MCF 10A (cell line): ENCODE measurements around the gene TMEFF2. TPM values are rescaled to one million over a fixed set of nuclear protein-coding genes. Genes with fewer than 3 reads are reported as not detected.

Experiments used
- BruUV-seq: library from RNA; stranded (reverse); fragments of 400-500 nt; replicated peaks from 2 replicates; lab custom pipeline; 2021; lab: Mats Ljungman, UMichigan
- CTCF ChIA-PET: fragments of 300-600 bp; sonication (Branson Sonifier 250); formaldehyde crosslinking; extraction: SDS; loops from one replicate; lab custom pipeline; 2021; ENCODE audit warnings: antibody characterized with exemption, inconsistent platforms; lab: Yijun Ruan, JAX
- POLR2A ChIA-PET: fragments of 300-600, 350-650 bp; sonication (Branson Sonifier 250); formaldehyde crosslinking; extraction: SDS; loops from one replicate; lab custom pipeline; 2020; ENCODE audit warnings: antibody characterized with exemption, inconsistent platforms; lab: Yijun Ruan, JAX
- DNase-seq: peaks from one replicate; pipeline ENCODE4 v3.0.0-alpha.2; 2018; ENCODE audit not compliant: unreplicated experiment
- H3K27ac Mint-ChIP-seq: one replicate; pipeline ENCODE4 v1.8.0; 2022; ENCODE audit warnings: mild to moderate bottlenecking, low read depth, mixed read lengths; ENCODE audit not compliant: unreplicated experiment
- H3K27me3 Mint-ChIP-seq: one replicate; pipeline ENCODE4 v1.8.0; 2022; ENCODE audit warnings: mixed read lengths; ENCODE audit not compliant: insufficient read depth, unreplicated experiment
- H3K36me3 Mint-ChIP-seq: one replicate; pipeline ENCODE4 v1.8.0; 2022; ENCODE audit warnings: mild to moderate bottlenecking, moderate library complexity, mixed read lengths; ENCODE audit not compliant: insufficient read depth, unreplicated experiment
- H3K4me1 Mint-ChIP-seq: one replicate; pipeline ENCODE4 v1.8.0; 2022; ENCODE audit warnings: mixed read lengths; ENCODE audit not compliant: insufficient read depth, unreplicated experiment
- H3K4me3 Mint-ChIP-seq: one replicate; pipeline ENCODE4 v1.8.0; 2022; ENCODE audit warnings: mild to moderate bottlenecking, moderate library complexity, mixed read lengths; ENCODE audit not compliant: unreplicated experiment
- H3K9me3 Mint-ChIP-seq: one replicate; pipeline ENCODE4 v1.8.0; 2022; ENCODE audit warnings: mixed read lengths; ENCODE audit not compliant: unreplicated experiment
- intact Hi-C: fragments of 100-400 bp; cut with micrococcal nuclease; formaldehyde crosslinking; loops from 2 replicates; pipeline ENCODE4 v1.14.1; 2022
- total RNA-seq: library from RNA; stranded (reverse); gene quantifications from 2 replicates; pipeline ENCODE4 v1.2.3, GENCODE V29; 2022
- TF ChIP-seq, protein P1 (sequence below): fragments of 200-600 bp; IDR thresholded peaks from one replicate; pipeline ENCODE4 v1.8.0; 2022; ENCODE audit warnings: antibody characterized with exemption, mild to moderate bottlenecking; ENCODE audit not compliant: unreplicated experiment

Gene TMEFF2
- total RNA-seq, 1 experiment from 2014 or later: not detected

DNA sequence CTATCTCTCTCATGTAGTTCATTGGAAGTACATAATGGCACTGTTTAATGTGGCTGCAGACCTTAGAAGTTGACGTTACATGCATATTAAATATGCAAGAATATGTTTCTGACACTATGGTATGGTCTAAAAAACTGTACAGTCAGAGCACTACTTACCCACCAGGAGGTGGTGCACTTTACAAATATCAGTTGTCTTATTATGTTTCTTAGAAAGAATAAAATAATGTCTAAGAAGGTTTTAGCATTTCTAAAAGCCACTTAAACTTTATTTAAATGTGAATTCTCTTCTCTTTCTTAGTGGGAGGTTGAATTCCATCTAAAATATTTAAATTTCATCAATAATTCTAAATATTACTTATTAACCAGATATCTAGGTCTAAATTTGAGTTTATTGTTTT, 4.3 kb downstream of the TMEFF2 start:
- H3K9me3 Mint-ChIP-seq: no peaks in the 10 kb centered on the region
- H3K27ac Mint-ChIP-seq: no peak overlapping the region
- TF ChIP-seq, protein P1, sequence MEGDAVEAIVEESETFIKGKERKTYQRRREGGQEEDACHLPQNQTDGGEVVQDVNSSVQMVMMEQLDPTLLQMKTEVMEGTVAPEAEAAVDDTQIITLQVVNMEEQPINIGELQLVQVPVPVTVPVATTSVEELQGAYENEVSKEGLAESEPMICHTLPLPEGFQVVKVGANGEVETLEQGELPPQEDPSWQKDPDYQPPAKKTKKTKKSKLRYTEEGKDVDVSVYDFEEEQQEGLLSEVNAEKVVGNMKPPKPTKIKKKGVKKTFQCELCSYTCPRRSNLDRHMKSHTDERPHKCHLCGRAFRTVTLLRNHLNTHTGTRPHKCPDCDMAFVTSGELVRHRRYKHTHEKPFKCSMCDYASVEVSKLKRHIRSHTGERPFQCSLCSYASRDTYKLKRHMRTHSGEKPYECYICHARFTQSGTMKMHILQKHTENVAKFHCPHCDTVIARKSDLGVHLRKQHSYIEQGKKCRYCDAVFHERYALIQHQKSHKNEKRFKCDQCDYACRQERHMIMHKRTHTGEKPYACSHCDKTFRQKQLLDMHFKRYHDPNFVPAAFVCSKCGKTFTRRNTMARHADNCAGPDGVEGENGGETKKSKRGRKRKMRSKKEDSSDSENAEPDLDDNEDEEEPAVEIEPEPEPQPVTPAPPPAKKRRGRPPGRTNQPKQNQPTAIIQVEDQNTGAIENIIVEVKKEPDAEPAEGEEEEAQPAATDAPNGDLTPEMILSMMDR: peak; percentile 49
- H3K4me3 Mint-ChIP-seq: no peak overlapping the region
- H3K27me3 Mint-ChIP-seq: peaks cover 26% of the 10 kb centered on the region
- CTCF ChIA-PET: interaction anchor here (1.2 to 1.7 kb wide), 2 partner anchors 552 to 1394 kb away, joined by 4 to 8 read pairs; no protein-coding TSS in a partner anchor
- peak; percentile 58 for DNase-seq
- H3K36me3 Mint-ChIP-seq: no peaks in the 10 kb centered on the region
- POLR2A ChIA-PET: no interaction called here
- BruUV-seq: no TSS peak
- intact Hi-C loops: loop anchor here (1.0 kb wide), 1 partner anchor 96 kb away; no protein-coding TSS in a partner anchor
- H3K4me1 Mint-ChIP-seq: peaks cover 5% of the 10 kb centered on the region

DNA sequence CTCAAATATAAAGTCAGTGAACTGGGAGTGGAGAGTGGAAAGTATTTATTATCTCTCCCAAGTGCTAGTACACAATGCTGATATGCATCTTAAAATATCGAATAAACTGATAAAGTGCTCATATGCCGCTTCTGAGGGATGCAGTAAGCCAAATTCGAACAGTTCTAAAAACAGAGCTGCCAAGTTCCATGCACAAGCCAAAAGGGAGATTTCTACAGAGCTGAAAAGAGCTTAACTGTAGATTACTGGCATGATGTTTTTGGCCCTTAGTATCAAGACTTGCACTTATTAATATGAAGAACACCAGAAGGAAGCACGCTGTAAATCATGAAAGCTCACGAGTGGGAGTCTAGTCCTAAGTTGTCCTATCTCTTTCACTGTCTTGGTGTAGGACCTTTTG, 7.9 kb downstream of the TMEFF2 start:
- CTCF ChIA-PET: interaction anchor here (1.3 to 1.7 kb wide), 2 partner anchors 24 to 374 kb away, joined by 5 to 6 read pairs; no protein-coding TSS in a partner anchor
- Mint-ChIP-seq H3K4me1 (no peaks in the 10 kb centered on the region), H3K27me3 (no peaks in the 10 kb centered on the region), H3K4me3 (no peak overlapping the region), H3K36me3 (no peaks in the 10 kb centered on the region), H3K27ac (no peak overlapping the region), H3K9me3 (no peaks in the 10 kb centered on the region)
- POLR2A ChIA-PET: no interaction called here
- intact Hi-C loops: no loop called here
- TF ChIP-seq, protein P1: no peak
- no TSS peak for BruUV-seq
- DNase-seq: no peak

DNA sequence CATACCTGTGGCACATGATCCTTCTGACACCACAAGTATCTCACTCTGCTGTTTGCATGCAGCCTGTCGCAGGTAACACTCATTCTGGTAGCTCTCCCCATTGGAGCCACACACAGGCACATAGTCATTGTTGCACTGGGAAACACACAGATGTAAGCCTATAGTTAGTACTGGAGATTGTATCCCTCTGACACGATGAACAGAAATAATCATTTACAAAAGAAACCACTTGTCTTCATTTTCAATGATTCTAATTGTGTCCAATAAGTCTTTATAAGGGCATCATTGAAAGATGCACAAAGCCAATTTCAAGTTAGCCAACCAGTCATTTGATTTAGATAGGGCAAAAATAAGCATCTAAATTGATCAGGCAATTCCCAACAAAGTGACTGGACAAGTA, 10.4 kb downstream of the TMEFF2 start:
- Mint-ChIP-seq H3K4me1 (no peaks in the 10 kb centered on the region), H3K27me3 (no peaks in the 10 kb centered on the region), H3K4me3 (no peak overlapping the region), H3K9me3 (no peaks in the 10 kb centered on the region), H3K36me3 (no peaks in the 10 kb centered on the region), H3K27ac (no peak overlapping the region)
- no TSS peak for BruUV-seq
- intact Hi-C loops: no loop called here
- CTCF ChIA-PET: interaction anchor here (0.6 to 1.4 kb wide), 2 partner anchors 21 to 457 kb away, joined by 4 to 5 read pairs; no protein-coding TSS in a partner anchor
- no peak for DNase-seq
- TF ChIP-seq, protein P1: no peak
- POLR2A ChIA-PET: no interaction called here

DNA sequence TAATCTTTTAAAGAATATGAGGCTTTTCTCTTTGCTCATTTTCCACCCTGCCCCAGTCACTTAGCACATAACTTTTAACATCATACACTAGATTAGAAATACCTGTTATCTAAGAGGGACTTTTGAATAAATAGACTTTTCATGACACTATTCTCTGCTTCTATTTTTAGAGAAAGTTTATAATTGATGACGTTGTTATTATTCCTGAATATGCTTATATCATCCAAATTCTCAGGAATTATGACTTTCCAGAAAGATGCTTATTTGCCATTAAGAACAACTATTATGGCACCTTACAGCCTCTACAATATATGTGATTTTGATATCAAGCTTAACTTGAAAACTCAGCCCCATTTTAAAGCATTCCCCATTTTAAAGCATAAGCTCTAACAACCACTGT, 11.4 kb downstream of the TMEFF2 start:
- intact Hi-C loops: no loop called here
- POLR2A ChIA-PET: no interaction called here

More for the DNA sequence above, 11.4 kb downstream of the TMEFF2 start:
- H3K27ac Mint-ChIP-seq: no peak overlapping the region
- CTCF ChIA-PET: interaction anchor here (0.7 to 1.4 kb wide), 2 partner anchors 12 to 20 kb away, joined by 3 to 5 read pairs; partner anchors contain the start of gene TMEFF2
- H3K9me3 Mint-ChIP-seq: no peaks in the 10 kb centered on the region
- TF ChIP-seq, protein P1: no peak
- no peaks in the 10 kb centered on the region for H3K4me1 Mint-ChIP-seq
- no TSS peak for BruUV-seq
- no peak overlapping the region for H3K4me3 Mint-ChIP-seq
- H3K36me3 Mint-ChIP-seq: no peaks in the 10 kb centered on the region
- H3K27me3 Mint-ChIP-seq: no peaks in the 10 kb centered on the region
- DNase-seq: no peak
